ENCODE results near the gene BRD7.

- TF ChIP-seq CTCF (conservative IDR thresholded peaks at IDR 0.05; ENCODE audit: low read length) (no peak), EZH2phosphoT487 (IDR thresholded peaks at IDR 0.05; ENCODE audit: borderline replicate concordance) (no peak)
Measured at GRCh38 chr16:50296807-50297206, 72.0 kb downstream of the BRD7 start.

Data from Loucy (cell line).